ENCODE results near the gene NREP.

Gene NREP

DNA sequence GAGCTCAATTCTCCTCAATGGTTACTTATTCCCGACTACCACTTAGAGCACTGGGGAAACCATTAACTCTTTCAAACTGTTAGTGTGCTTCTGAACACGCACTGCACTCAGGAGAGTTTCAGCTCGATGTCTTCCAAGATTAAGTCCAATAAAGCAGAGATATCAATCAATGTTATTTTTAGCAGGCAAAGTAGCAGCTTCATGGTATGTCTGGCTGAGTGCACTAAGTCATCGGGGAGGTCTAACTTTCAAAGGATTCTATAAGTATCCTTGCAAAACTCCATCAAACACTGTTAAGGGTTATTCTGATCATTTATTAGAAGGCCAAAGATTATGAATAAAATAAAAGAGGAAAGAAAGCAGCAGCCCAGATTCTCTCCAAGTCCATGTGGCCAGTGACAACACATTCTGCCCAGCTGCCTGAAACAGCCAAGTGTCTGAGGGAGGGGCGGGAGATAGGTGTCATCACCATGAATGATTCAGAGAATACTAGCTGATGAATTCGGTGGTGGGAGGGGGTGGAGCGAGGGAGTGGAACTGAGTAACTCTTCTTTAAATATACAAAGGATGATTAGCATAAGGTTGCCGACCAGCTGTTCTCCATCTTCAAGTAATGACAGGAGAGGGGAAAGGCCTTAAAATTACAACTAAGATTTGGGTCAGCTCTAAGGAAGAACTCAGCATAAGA lies 21.3 kb downstream of the NREP start:
- no peaks in the 10 kb centered on the region for H3K27me3 Mint-ChIP-seq (ENCODE audit: low read depth)

DNA sequence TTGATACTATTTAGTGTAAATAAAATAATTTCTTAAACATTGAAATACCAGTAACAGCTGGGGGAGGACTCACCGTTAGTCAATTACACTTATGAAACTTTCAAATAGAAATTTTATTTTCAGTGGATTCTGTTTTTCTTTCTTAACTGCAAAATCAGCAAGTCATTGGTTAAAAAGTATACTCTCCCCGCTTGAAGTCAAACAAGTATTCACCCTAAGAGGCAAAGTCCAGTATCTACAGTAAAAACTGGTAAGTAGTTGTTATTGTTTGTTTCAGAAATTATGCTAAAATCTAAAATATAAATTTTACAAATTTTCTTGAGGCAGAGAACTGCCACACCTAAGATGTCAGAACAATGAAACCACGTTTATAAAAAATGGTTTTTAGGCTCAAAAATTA lies 22.4 kb downstream of the NREP start:
- Mint-ChIP-seq H3K9me3 (no peaks in the 10 kb centered on the region), H3K4me3 (no peak overlapping the region), H3K36me3 (ENCODE audit: low read depth) (peaks cover 89% of the 10 kb centered on the region), H3K27ac (peak overlapping the region; percentile 63 to 95 (median 91)), H3K27me3 (ENCODE audit: low read depth) (no peaks in the 10 kb centered on the region), H3K4me1 (peaks cover 72% of the 10 kb centered on the region)
- TF ChIP-seq CTCF (IDR thresholded peaks at IDR 0.05; ENCODE audit: unreplicated experiment in 3 of 3), result no peak

More for the DNA sequence above, 21.3 kb downstream of the NREP start:
- TF ChIP-seq CTCF (IDR thresholded peaks at IDR 0.05; ENCODE audit: unreplicated experiment in 3 of 3), result no peak
- Mint-ChIP-seq H3K27ac (peak overlapping the region; percentile 60 to 83 (median 81)), H3K4me3 (peak overlapping the region in 2 of 3 experiments; percentile 9 to 37), H3K9me3 (no peaks in the 10 kb centered on the region), H3K36me3 (ENCODE audit: low read depth) (peaks cover 86% of the 10 kb centered on the region), H3K4me1 (peaks cover 82% of the 10 kb centered on the region)

- Mint-ChIP-seq H3K4me1 (peaks cover 67% of the 10 kb centered on the region), H3K27ac (peak overlapping the region; percentile 63 to 95 (median 91)), H3K9me3 (no peaks in the 10 kb centered on the region), H3K27me3 (ENCODE audit: low read depth) (no peaks in the 10 kb centered on the region), H3K4me3 (no peak overlapping the region), H3K36me3 (ENCODE audit: low read depth) (peaks cover 92% of the 10 kb centered on the region)
- TF ChIP-seq CTCF (IDR thresholded peaks at IDR 0.05; ENCODE audit: unreplicated experiment in 3 of 3), result no peak
These were observed 23.0 kb downstream of the NREP start for GRCh38 chr5:111734013-111734412.

DNA sequence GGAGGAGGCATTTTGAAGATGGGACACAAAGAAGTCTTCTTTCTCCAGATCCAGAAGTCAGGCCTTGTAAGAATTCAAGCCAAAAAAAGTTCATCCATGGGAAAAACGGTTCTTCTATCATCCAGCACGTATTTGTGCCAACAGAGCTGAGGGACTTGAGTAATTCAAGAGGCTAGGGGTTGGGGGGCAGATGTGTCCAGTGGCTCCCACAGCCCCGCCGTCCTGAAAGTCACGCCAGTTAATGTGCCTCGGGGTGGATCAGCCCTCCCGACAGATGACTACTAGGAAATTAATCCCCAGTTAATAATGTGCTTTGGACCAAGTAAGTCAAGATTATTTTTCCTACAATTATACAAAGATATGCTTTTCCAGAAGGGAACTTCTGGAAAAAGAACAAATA lies 23.4 kb downstream of the NREP start:
- Mint-ChIP-seq H3K4me3 (no peak overlapping the region), H3K36me3 (ENCODE audit: low read depth) (peaks cover 92% of the 10 kb centered on the region), H3K4me1 (peaks cover 62% of the 10 kb centered on the region), H3K27me3 (ENCODE audit: low read depth) (no peaks in the 10 kb centered on the region), H3K27ac (peak overlapping the region; percentile 63 to 95 (median 91)), H3K9me3 (no peaks in the 10 kb centered on the region)
- TF ChIP-seq CTCF (IDR thresholded peaks at IDR 0.05; ENCODE audit: unreplicated experiment in 3 of 3), result no peak

GRCh38 chr5:111731638-111732037 lies 25.4 kb downstream of the NREP start:
- no peaks in the 10 kb centered on the region for H3K9me3 Mint-ChIP-seq
- H3K27me3 Mint-ChIP-seq (ENCODE audit: low read depth), result no peaks in the 10 kb centered on the region
- H3K4me3 Mint-ChIP-seq, result no peak overlapping the region
- H3K4me1 Mint-ChIP-seq, result peaks cover 43% of the 10 kb centered on the region
- TF ChIP-seq CTCF (IDR thresholded peaks at IDR 0.05; ENCODE audit: unreplicated experiment in 3 of 3), result no peak
- peaks cover 95% of the 10 kb centered on the region for H3K36me3 Mint-ChIP-seq (ENCODE audit: low read depth)
- H3K27ac Mint-ChIP-seq, result peak overlapping the region in 2 of 3 experiments; percentile 33 to 59

Measured in nephron (organoid).